ENCODE results near the gene RXFP1. TPM values are rescaled to one million over a fixed set of nuclear protein-coding genes. Genes with fewer than 3 reads are reported as not detected.

Gene RXFP1
- total RNA-seq, 1 donor from 2014 or later: not detected

DNA sequence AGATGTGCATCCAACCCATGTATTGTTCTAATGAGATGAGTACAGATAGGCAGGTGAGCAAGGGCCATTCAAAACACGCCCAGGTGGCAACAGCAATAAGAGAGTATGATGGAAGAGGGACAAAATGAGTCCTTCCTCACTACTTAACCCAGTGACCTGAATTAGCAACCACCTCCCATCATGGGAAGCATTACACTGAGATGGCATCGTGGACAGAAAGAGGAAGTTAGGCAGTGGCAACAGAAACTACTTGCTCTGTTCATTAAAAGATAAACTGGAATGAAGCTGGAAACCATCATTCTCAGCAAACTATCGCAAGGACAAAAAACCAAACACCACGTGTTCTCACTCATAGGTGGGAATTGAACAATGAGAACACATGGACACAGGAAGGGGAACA lies 17.2 kb downstream of the RXFP1 start:
- DNase-seq (no peak), ATAC-seq (no peak)
- intact Hi-C loops (cut with micrococcal nuclease): no loop called here

DNA sequence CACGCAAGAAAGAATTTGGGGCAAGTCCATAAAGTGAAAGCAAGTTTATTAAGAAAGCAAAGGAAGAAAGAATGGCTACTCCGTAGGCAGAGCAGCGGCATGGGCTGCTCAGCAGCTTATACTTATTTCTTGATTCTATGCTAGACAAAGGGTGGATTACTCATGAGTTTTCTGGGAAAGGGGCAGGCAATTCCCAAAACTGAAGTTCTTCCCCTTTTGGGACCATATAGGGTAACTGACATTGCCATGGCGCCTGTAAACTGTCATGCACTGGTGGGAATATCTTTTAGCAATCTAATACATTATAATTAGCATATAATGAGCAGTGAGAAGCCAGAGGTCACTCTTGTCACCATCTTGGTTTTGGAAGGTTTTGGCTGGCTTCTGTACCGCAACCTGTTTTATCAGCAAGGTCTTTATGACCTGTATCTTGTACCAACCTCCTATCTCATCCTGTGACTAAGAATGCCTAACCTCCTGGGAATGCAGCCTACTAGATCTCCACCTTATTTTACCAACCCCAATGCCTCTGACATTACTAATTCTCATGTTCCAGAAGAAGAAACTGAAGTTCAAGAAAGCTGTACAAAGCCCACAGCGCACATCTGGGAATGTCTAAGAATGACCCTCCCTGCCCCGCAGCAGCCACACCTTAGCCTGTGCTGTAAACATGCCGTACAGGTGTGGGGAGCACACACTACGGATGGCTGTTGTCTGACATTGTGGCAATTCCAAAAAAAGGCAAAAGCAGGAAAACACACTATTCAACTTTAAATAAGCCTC lies 18.6 kb downstream of the RXFP1 start:
- intact Hi-C loops (cut with micrococcal nuclease): no loop called here
- ATAC-seq (no peak), DNase-seq (no peak)

DNA sequence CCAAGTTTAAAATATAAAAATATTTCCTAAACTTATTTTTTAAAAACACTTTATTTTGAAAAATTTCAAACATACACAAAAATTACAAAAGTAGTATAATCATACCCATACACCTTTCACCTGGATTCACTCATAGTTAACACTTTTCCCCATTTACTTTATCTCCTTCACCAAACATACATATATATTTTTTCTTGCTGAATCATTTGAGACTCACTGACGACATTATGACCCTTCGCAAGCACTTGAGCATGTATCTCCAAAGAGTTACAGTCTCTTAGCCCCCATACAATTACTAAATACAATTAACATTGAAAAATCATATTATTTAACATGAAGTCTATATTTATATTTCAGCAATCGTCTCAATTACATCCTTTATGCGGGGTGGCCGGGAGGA lies 19.8 kb downstream of the RXFP1 start:
- ATAC-seq: no peak
- no peak for DNase-seq
- intact Hi-C loops (cut with micrococcal nuclease): no loop called here

- DNase-seq (no peak), ATAC-seq (no peak)
- intact Hi-C loops (cut with micrococcal nuclease): no loop called here
These were observed 21.5 kb downstream of the RXFP1 start for GRCh38 chr4:158543191-158543590.

DNA sequence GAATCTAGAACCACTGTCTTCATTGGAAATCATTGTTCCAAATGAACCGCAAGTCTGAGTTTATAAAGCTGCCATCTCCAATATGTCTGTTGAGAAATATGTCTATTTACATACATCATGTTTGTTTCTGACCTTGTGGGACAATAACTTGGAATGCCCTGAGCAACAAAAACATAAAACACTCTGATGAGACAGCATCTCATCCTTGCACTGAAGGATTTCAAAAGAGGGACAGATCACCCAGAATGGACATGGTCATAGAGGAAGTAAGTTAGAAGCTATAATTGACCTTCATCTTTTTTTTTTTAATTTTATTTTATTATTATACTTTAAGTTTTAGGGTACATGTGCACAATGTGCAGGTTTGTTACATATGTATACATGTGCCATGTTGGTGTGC lies 22.5 kb downstream of the RXFP1 start:
- ATAC-seq (no peak), DNase-seq (no peak)
- intact Hi-C loops (cut with micrococcal nuclease): no loop called here

DNA sequence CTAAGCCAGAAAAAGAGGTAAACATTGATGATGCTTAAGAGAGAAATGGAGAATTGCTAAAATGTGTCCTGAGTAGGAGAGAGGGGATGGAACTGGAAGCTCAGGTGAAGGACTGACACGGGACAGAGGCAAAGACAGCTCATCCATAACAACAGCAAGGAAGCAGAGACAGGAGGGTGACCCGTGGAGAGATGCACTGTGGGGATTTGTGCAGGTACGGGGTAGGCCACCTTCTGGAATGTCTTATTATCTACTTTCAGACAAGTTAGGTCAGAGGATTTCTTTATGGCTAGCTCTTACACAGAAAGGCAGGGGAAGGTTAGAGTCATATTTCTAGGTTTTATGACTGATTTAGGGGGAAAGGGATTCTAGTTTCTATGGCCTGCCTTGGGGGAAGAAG lies 31.7 kb downstream of the RXFP1 start:
- no peak for ATAC-seq
- no peak for DNase-seq
- intact Hi-C loops (cut with micrococcal nuclease): no loop called here

DNA sequence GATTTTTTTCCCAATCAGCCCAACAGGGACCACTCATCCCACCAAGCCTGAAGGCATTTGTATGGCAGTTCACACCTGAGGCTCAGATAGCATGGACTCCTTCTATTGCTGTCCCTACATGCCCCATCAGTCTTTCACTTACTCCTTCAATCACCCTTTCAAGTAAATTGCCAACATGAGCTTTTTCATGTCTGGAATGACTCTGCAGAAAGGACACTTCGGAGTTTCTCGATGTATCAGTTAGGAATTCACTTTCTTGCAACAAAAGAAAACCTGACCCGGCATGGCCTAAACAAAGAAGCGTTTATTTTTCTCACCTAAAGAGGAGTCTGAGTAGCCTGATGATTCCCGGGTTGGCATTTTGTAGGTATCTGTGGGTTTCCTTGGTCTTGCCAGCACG lies 38.6 kb downstream of the RXFP1 start:
- DNase-seq: no peak
- intact Hi-C loops (cut with micrococcal nuclease): no loop called here
- ATAC-seq: no peak

- no peak for DNase-seq
- no peak for ATAC-seq
- intact Hi-C loops (cut with micrococcal nuclease): no loop called here
These were observed 45.2 kb downstream of the RXFP1 start for GRCh38 chr4:158566860-158567259.

DNA sequence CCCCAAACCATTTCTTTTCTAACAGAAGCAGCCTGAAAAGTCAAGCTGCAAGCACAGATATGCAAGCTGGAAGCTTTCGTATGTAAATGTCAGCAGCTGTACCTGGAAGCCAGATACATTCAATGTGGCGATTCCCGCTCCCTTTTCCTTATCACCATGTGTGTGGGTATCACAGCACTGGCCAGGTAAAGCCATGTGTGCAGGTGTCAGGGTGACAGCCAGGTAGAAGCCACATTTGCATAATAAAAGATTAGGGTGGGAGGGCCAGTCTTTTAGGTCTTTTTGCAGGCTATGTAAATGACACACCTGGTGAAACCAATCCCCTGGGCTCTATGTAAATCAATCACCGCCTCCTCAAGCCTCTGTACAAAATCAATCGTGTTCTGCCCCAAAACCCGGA lies 50.1 kb downstream of the RXFP1 start:
- intact Hi-C loops (cut with micrococcal nuclease): no loop called here
- ATAC-seq (no peak), DNase-seq (no peak)

DNA sequence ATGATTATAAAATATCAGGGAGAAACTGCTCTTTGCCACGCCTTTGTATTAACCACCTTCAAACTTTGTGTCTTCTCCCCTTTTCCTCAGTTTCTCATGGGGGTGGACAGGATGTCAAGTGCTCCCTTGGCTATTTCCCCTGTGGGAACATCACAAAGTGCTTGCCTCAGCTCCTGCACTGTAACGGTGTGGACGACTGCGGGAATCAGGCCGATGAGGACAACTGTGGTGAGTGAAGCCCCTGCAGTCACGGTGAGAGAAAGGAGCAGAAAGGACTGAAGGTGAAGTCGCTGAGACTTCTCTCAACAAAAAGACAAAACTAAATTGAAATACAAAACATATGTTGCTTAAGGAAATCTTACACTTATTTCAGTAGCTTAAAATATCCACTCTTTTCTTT lies 50.9 kb downstream of the RXFP1 start:
- DNase-seq (no peak), ATAC-seq (no peak)
- intact Hi-C loops (cut with micrococcal nuclease): no loop called here

GRCh38 chr4:158578476-158578875 lies 56.8 kb downstream of the RXFP1 start:
- intact Hi-C loops (cut with micrococcal nuclease): no loop called here
- ATAC-seq: no peak
- DNase-seq: no peak

DNA sequence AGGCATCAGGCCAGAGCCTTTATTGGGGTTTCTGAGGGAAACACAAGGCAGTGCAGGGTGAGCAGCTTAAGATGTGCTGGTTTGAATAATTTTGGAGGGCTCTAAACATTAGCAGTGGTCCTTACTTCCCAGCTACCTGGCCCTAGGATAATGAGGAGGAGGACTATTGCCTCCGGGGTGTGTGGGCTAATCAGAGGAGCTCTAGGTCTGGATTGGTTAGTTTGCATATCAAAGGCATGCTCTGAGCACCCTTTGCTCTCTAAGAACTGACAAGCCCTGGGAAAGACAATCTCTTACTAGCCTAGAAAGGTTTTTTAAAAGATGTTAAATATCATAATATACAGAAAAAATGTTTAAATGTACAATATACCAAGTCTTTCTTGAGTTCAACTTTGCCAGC lies 58.4 kb downstream of the RXFP1 start:
- DNase-seq (no peak), ATAC-seq (no peak)
- intact Hi-C loops (cut with micrococcal nuclease): no loop called here

DNA sequence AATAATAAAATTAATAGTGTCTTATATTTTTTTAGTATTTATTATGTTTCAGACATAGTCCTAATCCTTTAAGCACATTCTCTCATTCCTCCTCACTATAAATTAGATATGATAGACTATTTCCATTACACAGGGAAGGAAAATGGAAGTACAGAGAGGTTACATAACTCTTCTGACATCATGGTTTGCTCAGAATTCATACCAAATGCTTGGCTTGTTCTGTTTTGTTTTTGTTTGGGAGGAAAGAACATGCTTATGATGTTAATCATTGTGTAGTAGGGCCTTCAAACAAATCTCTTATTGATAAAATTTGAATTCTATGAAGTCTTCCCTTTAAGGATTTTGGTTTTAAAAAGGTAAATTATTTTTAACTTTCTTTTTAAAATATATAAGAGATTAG lies 59.5 kb downstream of the RXFP1 start:
- intact Hi-C loops (cut with micrococcal nuclease): no loop called here
- no peak for ATAC-seq
- DNase-seq: no peak

GRCh38 chr4:158586881-158587280 lies 65.2 kb downstream of the RXFP1 start:
- ATAC-seq (no peak), DNase-seq (no peak)
- intact Hi-C loops (cut with micrococcal nuclease): no loop called here

DNA sequence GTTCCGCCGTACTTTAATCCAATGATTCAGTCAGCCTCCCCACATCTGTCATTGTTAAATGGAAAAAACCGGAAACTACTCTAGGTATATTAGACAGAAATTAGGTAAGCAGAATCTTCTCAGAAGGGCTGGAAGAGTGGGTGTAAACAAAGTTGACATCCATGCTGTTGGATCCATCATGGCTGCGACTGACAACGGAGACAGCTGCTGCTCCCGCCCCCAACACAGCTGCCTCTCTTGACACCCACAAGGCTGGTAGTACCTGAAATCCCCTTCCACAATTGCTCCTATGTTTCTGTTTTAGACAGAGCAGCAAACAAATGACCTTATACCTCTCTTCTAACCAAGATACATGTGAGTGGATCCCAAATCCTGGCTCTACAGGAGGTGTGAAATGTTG lies 66.6 kb downstream of the RXFP1 start:
- ATAC-seq (no peak), DNase-seq (no peak)
- intact Hi-C loops (cut with micrococcal nuclease): no loop called here

- ATAC-seq (no peak), DNase-seq (no peak)
- intact Hi-C loops (cut with micrococcal nuclease): no loop called here
These were observed 67.1 kb downstream of the RXFP1 start for GRCh38 chr4:158588777-158589176.

DNA sequence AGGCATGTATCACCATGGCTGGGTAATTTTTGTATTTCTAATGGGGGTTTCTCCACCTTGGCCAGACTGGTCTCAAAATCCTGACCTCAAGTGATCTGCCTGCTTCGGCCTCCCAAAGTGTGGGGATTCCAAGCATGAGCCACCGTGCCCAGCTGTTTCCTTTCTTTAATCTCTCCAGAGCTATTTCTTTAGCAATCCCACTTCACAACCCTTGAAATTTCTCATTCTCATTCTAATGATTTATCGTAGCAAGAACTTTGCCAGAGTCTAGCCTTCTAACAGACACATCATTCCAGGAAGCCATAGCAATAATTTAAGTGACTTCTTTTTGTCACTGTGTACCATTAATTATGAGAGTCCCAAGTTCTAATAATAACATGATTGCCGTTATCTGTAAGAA lies 68.6 kb downstream of the RXFP1 start:
- intact Hi-C loops (cut with micrococcal nuclease): no loop called here
- no peak for ATAC-seq
- no peak for DNase-seq

DNA sequence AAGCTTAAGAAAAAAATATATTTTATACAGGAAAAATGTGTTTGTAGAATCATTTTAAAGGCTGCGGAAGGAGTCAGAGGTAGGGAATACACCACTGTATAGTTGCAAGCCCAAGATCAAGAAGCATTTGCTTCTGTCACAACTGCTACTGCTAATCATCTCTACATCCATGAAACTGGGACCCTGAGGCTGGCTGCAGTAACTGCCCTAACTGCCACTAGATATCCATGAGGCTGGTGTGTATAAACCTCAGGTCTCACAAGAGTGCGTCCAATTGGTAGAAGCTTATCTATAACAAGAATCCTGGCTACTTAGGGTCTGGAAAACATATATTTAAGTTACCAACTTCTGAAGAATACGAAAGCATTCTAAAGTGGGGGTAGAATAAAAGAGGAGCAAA lies 69.1 kb downstream of the RXFP1 start:
- DNase-seq: no peak
- no peak for ATAC-seq
- intact Hi-C loops (cut with micrococcal nuclease): no loop called here

- ATAC-seq: no peak
- intact Hi-C loops (cut with micrococcal nuclease): no loop called here
- DNase-seq: no peak
These were observed 76.4 kb downstream of the RXFP1 start for GRCh38 chr4:158597879-158598596.

GRCh38 chr4:158599150-158599549 lies 77.5 kb downstream of the RXFP1 start:
- no peak for ATAC-seq
- intact Hi-C loops (cut with micrococcal nuclease): no loop called here
- DNase-seq: no peak

Data from left ventricle myocardium superior (tissue), 1 donor.